WTC11 (cell line): ENCODE data around the gene ATP6V1C2.

Experiments used
- CTCF ChIP-seq: fragments of 200-600 bp; IDR thresholded peaks from 2 replicates; pipeline ENCODE4 v1.8.0; 2022; ENCODE audit warnings: antibody characterized with exemption
- GABPB1 ChIP-seq: sonication (generic); formaldehyde crosslinking; IDR thresholded peaks from 2 replicates; pipeline ENCODE4 v1.8.1; 2023; ENCODE audit warnings: mild to moderate bottlenecking, missing genetic modification reagents
- TP53 ChIP-seq: sonication (generic); formaldehyde crosslinking; IDR thresholded peaks from 2 replicates; pipeline ENCODE4 v1.8.1; 2023; ENCODE audit warnings: mild to moderate bottlenecking, missing genetic modification reagents

- no peak for TF ChIP-seq CTCF
- TF ChIP-seq GABPB1 (CRISPR knock-in tag), result no peak
- no peak for TF ChIP-seq TP53 (CRISPR knock-in tag)
Measured at GRCh38 chr2:10774394-10774793, 53.0 kb downstream of the ATP6V1C2 start.
